ENCODE results near the gene ADAMTSL4. TPM values are rescaled to one million over a fixed set of nuclear protein-coding genes. Genes with fewer than 3 reads are reported as not detected.
A peak's percentile ranks its signal among the peaks of the same experiment; 100 is the strongest.

Gene ADAMTSL4
- total and polyA plus RNA-seq, 2 of the 8 experiments (the other 6 are each of a cell fraction or from before 2014, with no cell fraction given): 4.2 to 5.4 TPM

- H3K79me2 ChIP-seq (ENCODE audit: control insufficient read depth in 1 of 2, insufficient read depth in 2 of 2, low read length in 2 of 2): no peaks in the 10 kb centered on the region
- no peak overlapping the region for H2AK5ac ChIP-seq (ENCODE audit: low read depth, low read length)
- no peak overlapping the region for H3K9ac ChIP-seq (replicated peaks in 1 of 4; ENCODE audit: extremely low read depth in 1 of 4, low read depth in 3 of 4, low read length in 3 of 4)
- no peaks in the 10 kb centered on the region for H3K79me1 ChIP-seq (ENCODE audit: low read depth, low read length)
- H2BK5ac ChIP-seq (ENCODE audit: low read depth, low read length): 0 out of 2 replicates have a peak overlapping the region, but pooled peaks have one; percentile 24
- no peak overlapping the region for H2BK120ac ChIP-seq (replicated peaks; ENCODE audit: low read depth, low read length)
- ChIA-PET POLR2A (ENCODE audit: partially characterized antibody) (interaction anchor here (0.6 to 6.7 kb wide), 4 partner anchors 10 to 186 kb away, joined by 4 to 39 read pairs (median 5); partner anchors contain the start of gene ADAMTSL4), CTCF (ENCODE audit: partially characterized antibody) (interaction anchor here (0.9 to 14.2 kb wide), 4 partner anchors 17 to 46 kb away, joined by 5 to 253 read pairs (median 8); partner anchors contain the start of genes ECM1, FALEC and TARS2)
- H2BK20ac ChIP-seq (ENCODE audit: low read length): no peak overlapping the region
- no peaks in the 10 kb centered on the region for H3K23me2 ChIP-seq (ENCODE audit: low read depth, low read length)
- WGBS, 2 experiments (ENCODE audit: extremely low coverage in 1 of 2, insufficient coverage in 1 of 2, insufficient read length in 1 of 2, insufficient replicate concordance in 2 of 2, low coverage in 1 of 2, low lambda C conversion rate in 2 of 2, missing lambda C conversion rate in 1 of 2): 78% methylated on average over 6 of the region's 6 CpGs; no CpG with 5 or more reads in 1 of the 2 experiments
- H3K36me3 ChIP-seq (ENCODE audit: control insufficient read depth in 2 of 4, insufficient read depth in 4 of 4, low read length in 3 of 4): no peaks in the 10 kb centered on the region
- H2BK15ac ChIP-seq (ENCODE audit: low read length): no peak overlapping the region
- H2BK12ac ChIP-seq (ENCODE audit: low read depth, low read length): no peak overlapping the region
- FAIRE-seq (no peak), DNase-seq (ENCODE audit: low read depth in 1 of 2, low spot score in 2 of 2) (no peak)
- H3K4me1 ChIP-seq (replicated peaks in 1 of 4; ENCODE audit: control insufficient read depth in 3 of 4, insufficient read depth in 4 of 4, low read length in 3 of 4): peaks cover 0 to 8% (median 3%) of the 10 kb centered on the region in 4 experiments; a peak in 6 of 7 replicates
- H3K14ac ChIP-seq (ENCODE audit: insufficient read length): no peak overlapping the region
- H3K23ac ChIP-seq (ENCODE audit: insufficient read length): no peak overlapping the region
- no peak overlapping the region for H3K4me3 ChIP-seq (ENCODE audit: extremely low read depth in 1 of 4, insufficient read depth in 2 of 4, low read depth in 3 of 4, low read length in 4 of 4)
- no peak overlapping the region for H2AFZ ChIP-seq (ENCODE audit: low read length)
- H4K8ac ChIP-seq (ENCODE audit: extremely low read depth, insufficient read depth, low read length): no peak overlapping the region
- H3K27me3 ChIP-seq (replicated peaks in 1 of 4; ENCODE audit: control insufficient read depth in 3 of 4, extremely low read depth in 1 of 4, insufficient read depth in 3 of 4, low read length in 3 of 4): no peaks in the 10 kb centered on the region
- no peak overlapping the region for H3K18ac ChIP-seq (ENCODE audit: extremely low read depth, low read length)
- H3K56ac ChIP-seq (replicated peaks; ENCODE audit: insufficient read length, low read depth, low read length): no peak overlapping the region
- no peak overlapping the region for H3K4ac ChIP-seq (replicated peaks; ENCODE audit: insufficient read length, low read depth, low read length)
- no peak overlapping the region for H3K4me2 ChIP-seq (ENCODE audit: insufficient read depth in 1 of 2, low read depth in 2 of 2, low read length in 2 of 2)
- H3K9me3 ChIP-seq (ENCODE audit: insufficient read depth in 2 of 2, low read depth in 1 of 2, low read length in 1 of 2): no peaks in the 10 kb centered on the region
- no peaks in the 10 kb centered on the region for H4K20me1 ChIP-seq (replicated peaks in 1 of 2; ENCODE audit: control insufficient read depth in 1 of 2, insufficient read depth in 2 of 2, low read length in 2 of 2)
- H4K91ac ChIP-seq (replicated peaks; ENCODE audit: insufficient read length, low read length): no peak overlapping the region
- TF ChIP-seq, protein P1, sequence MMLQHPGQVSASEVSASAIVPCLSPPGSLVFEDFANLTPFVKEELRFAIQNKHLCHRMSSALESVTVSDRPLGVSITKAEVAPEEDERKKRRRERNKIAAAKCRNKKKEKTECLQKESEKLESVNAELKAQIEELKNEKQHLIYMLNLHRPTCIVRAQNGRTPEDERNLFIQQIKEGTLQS (IDR thresholded peaks at IDR 0.05; ENCODE audit: insufficient read depth, low read depth, low read length): no peak
- TF ChIP-seq EP300 (IDR thresholded peaks at IDR 0.05; ENCODE audit: borderline replicate concordance in 1 of 2, low read depth in 2 of 2, low read length in 2 of 2) (no peak), KDM1A (IDR thresholded peaks at IDR 0.05; ENCODE audit: borderline replicate concordance, low read length) (no peak), POLR2A (IDR thresholded peaks at IDR 0.05; ENCODE audit: control extremely low read depth in 1 of 2, low read depth in 2 of 2, low read length in 2 of 2) (no peak), HDAC6 (IDR thresholded peaks at IDR 0.05; ENCODE audit: low read depth, low read length) (no peak), CREB1 (IDR thresholded peaks at IDR 0.05) (no peak)
- no peak overlapping the region for H4K5ac ChIP-seq (ENCODE audit: insufficient read length, low read depth, low read length)
- H3K27ac ChIP-seq (ENCODE audit: low read depth, low read length): no peak overlapping the region
These were observed 15.2 kb upstream of the ADAMTSL4 start for GRCh38 chr1:150534002-150534401.
